ELF-1 (cell line): ENCODE data around the gene AQP7.
"Not testable (repeated sequence)": the region's sequence is repeated elsewhere in the genome, so short reads cannot be mapped to it uniquely, and the experiment has no call there.

Source experiments
- DNase-seq: peaks from one replicate; pipeline ENCODE4 v3.0.0-alpha.2; 2016; ENCODE audit warnings: low read depth, low spot score

Gene AQP7

GRCh38 chr9:33375238-33375840, 27.0 kb downstream of the AQP7 start:
- peak; percentile 94 for DNase-seq

GRCh38 chr9:33374634-33375237, 27.6 kb downstream of the AQP7 start:
- DNase-seq, result peak; percentile 94

- DNase-seq, result no peak
Measured at GRCh38 chr9:33374190-33374589, 28.2 kb downstream of the AQP7 start.

GRCh38 chr9:33372900-33373299, 29.5 kb downstream of the AQP7 start:
- no peak for DNase-seq

GRCh38 chr9:33366979-33367480, 35.3 kb downstream of the AQP7 start:
- DNase-seq, result no peak

- not testable (repeated sequence) for DNase-seq
Measured at GRCh38 chr9:33364814-33365213, 37.6 kb downstream of the AQP7 start.

GRCh38 chr9:33364127-33364526, 38.2 kb downstream of the AQP7 start:
- no peak for DNase-seq

GRCh38 chr9:33358641-33359040, 43.7 kb downstream of the AQP7 start:
- not testable (repeated sequence) for DNase-seq

GRCh38 chr9:33355933-33356332, 46.4 kb downstream of the AQP7 start:
- no peak for DNase-seq

- no peak for DNase-seq
Measured at GRCh38 chr9:33354651-33355211, 47.6 kb downstream of the AQP7 start.

- no peak for DNase-seq
Measured at GRCh38 chr9:33351547-33351946, 50.8 kb downstream of the AQP7 start.

- no peak for DNase-seq
Measured at GRCh38 chr9:33350310-33350709, 52.1 kb downstream of the AQP7 start.

GRCh38 chr9:33349743-33350142, 52.6 kb downstream of the AQP7 start:
- no peak for DNase-seq

GRCh38 chr9:33348998-33349397, 53.4 kb downstream of the AQP7 start:
- DNase-seq, result no peak

GRCh38 chr9:33346564-33346963, 55.8 kb downstream of the AQP7 start:
- DNase-seq, result no peak

- no peak for DNase-seq
Measured at GRCh38 chr9:33344145-33344544, 58.2 kb downstream of the AQP7 start.

GRCh38 chr9:33341182-33341581, 61.2 kb downstream of the AQP7 start:
- no peak for DNase-seq

GRCh38 chr9:33340186-33340585, 62.2 kb downstream of the AQP7 start:
- DNase-seq, result no peak
